NCI-H2196 treated with DMSO at 0.1 percent for 48 hours (cell line): ENCODE data around the gene RARRES2.
A peak's percentile ranks its signal among the peaks of the same experiment; 100 is the strongest.
"Not testable (repeated sequence)": the region's sequence is repeated elsewhere in the genome, so short reads cannot be mapped to it uniquely, and the experiment has no call there.

Experiments used
- DNase-seq: peaks from one replicate; lab custom pipeline; 2025; ENCODE audit not compliant: unreplicated experiment; lab: John Stamatoyannopoulos, UW

RARRES2 gene

DNA sequence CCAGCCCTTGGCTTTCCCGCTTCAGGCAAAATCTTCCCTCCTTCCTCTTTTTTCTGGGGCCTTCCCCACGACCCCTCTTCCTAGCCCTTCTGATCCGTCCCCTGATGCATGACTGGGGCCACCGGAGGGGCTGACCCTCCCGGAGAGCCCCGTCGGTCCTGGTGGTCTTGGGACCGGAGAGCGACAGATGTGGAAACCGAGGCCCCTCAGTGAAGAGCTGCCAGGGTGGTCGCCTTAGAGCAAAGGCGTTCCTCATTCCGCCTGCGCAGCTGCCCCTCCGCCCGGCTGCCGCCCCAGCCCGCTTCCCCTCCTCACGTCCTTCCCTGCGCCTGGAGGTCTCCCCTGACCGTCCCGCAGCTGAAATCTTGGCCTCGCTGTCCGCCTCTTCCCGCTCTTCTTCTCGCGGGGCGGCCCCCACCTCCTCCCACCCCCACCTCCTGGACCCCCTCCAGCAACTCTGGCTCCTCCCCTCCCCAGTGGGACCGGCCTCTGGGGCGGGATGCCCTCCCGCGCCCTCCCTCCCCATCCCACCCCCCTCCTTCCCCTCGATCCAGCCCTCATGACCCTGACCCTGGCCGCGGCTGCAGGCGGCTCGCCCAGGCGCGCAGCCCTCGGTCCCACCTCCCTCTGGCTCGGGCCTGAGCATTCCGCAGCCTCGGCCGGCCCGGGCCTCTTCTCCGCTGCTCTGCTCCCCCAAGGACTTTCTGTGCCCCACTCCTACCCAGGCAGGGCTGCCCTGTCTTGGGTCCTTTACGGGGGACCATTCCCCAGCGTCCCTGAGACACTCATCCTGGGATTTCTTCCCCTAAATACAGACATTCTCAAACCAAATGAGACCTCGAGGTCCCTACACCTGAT, at the start of gene RARRES2:
Gene RARRES2, minus strand, starts transcription at position 367 of the 858 bp plus-strand sequence. CDS start 1,020 bp downstream, outside the sequence.
- DNase-seq: no peak

DNA sequence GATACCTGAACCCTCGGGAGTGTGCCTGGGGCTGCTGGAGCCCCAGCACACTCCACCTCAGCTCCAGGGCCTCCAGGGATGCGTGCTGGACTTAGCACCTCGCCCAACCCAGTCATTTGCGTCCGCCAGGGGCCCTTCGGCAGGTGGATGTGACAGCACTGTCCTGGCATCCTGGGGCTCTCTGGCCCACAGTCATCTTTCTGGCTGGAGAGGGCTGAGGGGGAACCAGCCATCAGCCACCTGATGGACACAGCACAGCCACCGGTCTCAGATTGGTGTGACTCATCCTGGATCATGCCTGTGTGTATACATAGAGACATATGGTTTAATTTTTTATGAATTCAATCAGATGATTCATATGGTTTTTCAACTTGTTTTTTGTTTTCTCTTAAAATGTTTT, 48.8 kb upstream of the RARRES2 start:
- no peak for DNase-seq

DNA sequence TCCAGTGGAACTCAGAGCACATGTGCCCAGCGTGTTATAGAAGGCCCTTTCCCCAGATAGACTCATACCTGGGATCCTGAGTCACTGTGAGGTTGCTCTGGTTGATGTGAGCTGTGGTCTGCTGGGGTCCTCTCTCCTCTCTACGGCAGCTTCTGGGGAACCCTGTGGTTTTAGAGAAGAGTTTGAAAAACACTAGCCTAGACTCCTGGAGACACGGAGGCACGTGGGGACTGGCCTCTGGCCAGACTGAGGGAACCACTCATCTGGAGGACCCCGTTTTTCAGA, 48.0 kb upstream of the RARRES2 start:
- no peak for DNase-seq

DNA sequence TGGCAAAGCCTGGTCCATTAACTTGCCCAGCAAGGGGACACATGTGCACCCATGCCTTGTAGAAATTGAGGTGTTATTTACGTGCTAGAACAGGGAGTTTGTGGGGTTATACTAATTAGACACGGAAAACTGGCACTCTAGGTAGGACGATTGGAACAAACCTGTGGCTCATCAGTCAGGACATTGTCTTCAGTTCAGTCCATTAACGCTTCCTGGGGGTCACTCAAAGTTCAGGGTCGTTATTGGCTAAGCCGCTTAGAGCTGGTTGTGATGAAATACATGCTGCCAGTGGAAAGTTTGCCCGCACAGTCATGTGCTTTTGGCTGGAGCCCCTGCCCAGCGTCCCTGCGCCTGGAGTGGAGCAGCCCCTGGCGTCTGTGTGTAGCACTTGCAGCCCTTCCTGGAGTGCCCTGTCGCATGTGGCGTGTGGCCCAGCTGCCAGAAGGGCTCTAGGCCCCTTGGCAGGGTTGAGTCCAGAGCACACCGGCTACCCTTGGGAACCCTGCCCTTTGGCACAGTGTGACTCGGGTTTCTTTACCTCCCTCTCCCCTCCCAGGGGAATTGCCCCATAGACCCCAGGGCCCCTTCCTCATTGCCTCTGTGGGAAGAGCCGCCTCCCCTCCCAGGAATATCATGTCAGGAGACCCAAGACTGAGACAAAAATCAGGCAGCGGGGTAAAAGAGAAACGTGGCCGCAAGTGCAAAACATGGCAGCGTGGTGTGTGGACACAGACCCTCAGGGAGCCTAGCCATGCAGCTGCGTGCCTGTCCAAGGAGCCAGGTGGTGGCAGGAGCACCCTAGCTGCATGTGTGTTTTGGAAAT, 47.5 kb upstream of the RARRES2 start:
- DNase-seq: no peak

DNA sequence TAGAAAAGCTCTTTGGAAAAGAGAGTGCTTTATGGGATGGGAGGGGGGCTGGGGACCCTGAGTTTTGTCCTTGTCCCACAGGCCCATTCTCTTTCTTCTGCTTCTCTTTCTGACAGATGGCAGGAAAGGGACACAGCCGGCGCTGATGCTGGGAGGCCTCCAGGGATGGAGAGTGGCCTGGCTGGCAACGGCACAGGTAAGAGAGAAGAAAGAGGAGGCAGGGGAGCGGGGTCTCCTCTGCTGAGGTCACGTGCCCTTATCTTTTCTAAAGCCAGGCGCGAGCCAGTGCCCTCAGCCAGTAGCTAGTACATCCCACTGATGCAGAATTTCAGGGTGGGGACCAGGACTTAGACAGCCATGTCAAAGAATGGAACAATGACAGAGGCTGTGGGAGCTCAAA, 46.9 kb upstream of the RARRES2 start:
- DNase-seq: no peak

DNA sequence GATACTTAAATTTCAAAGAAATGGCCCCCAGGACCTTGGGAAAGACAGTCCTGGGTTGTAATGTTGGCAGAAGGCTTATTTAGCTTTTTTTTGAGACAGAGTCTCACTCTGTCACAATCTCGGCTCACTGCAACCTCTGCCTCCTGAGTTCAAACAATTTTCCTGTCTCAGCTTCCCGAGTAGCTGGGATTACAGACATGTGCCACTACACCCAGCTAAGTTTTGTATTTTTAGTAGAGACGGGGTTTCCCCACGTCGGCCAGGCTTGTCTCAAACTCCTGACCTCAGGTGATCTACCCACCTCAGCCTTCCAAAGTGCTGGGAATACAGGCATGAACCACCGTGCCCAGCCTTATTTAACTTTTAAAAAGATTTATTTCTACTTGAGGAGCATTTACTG, 44.5 kb upstream of the RARRES2 start:
- DNase-seq: not testable (repeated sequence)

DNA sequence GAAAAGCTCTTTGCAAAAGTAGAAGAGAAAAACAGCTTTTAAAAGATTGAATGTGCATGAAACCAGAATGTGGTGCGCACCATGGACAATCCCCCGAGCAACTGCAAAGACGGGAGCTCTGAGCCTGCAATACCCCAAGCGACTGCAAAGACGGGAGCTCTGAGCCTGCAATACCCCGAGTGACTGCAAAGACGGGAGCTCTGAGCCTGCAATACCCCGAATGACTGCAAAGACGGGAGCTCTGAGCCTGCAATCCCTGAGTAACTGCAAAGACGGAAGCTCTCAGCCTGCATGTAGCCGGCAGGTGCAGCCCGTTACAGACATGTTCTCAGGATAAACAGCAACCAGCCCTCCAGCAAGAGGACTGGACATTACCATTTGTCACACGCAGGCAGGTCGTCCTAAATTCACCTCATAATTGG, 43.9 kb upstream of the RARRES2 start:
- no peak for DNase-seq

DNA sequence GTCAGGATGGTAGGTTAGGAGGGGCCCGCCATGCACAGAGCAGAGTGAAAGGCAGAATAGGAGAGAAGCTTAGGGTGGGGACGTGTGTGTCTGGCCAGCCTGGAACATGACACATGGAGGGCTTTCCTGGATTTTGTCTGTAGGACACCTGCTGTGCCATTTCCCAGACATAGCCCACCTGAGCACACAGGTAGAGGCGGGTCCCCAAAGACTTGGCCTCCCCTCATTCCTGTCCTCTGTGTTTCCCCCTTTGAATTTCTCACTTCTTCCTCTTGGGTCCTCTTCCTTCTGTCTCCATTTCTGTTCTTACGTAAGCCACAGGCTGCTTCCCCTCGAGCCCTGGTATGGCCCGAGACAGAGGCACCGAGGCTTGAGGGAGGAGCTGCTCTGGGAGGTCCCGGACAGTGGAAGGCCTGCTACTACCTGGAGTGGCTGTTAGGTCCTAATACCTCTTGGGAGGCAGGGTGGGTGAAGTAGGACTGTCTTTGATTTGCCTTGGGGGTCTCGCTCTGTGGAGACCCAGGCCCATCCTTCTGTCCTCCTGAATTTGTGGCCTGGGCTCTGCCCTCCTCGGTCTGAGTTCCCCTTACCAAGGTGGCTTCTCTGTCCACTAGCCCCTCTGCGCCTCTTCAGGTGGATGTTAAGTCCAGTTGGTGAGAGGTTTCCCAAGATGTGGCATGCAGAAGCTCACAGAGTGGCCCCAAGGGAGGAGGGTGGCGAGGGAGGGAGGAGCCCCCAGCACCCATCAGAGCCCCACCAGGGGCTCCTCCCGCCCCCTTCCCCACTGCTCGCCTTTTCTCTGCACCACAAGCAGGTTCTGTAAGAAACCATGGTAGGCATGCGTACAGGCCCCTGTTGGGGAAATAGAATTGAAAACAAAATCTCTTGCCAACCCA, 43.2 kb upstream of the RARRES2 start:
- DNase-seq: no peak

DNA sequence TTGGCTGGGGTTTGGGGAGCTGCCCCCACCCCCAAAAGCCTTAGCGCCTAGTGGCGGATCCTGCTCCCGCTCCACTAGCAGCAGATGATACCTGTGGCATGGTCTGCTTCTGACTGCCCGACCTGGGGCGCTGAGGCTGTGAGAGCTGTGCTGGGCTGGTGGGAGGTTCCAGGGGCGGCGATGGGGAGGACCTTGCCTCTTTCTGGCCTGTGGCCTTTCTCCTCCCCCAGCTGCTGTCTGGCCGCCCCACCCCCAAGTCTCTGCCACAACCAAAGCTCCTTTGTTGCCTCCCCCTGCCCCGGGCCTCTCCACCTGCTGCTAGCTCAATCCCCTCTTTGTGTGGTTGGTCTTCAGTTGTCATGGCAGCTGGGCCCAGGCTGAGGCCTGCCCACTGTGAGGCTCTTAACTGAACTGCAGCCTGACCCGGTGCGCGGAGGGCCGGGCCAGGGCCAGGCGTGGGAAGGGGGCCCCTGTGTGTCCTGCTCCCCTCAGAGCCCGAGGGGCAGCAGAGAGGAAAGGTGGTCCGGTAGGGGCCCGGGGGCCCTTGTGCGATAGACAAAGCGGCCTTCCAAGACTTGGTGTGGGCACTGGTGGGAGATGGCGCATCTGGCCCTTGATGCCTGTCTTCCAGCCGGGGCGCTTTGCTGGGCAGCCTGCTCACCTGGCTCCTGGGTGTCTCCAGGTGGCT, 42.4 kb upstream of the RARRES2 start:
- peak; percentile 98 for DNase-seq

DNA sequence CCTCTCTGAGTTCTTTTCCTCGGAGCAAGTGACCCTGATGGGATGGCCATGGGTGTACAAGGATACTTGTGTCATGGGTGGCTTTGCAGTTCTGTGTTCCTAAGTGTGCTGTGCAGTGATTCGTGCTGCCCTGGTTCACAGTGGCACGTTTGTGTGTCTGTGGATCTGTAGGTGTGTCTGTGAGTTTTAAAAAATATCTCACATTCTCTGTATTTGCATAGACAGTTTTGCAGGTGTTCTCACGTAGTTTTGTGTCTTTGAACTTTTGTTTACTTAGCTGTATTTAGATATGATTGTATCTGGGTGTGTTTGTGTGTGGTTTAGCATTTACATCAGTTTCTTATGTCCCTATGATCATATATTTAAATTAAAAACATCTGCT, 41.4 kb upstream of the RARRES2 start:
- DNase-seq: no peak

DNA sequence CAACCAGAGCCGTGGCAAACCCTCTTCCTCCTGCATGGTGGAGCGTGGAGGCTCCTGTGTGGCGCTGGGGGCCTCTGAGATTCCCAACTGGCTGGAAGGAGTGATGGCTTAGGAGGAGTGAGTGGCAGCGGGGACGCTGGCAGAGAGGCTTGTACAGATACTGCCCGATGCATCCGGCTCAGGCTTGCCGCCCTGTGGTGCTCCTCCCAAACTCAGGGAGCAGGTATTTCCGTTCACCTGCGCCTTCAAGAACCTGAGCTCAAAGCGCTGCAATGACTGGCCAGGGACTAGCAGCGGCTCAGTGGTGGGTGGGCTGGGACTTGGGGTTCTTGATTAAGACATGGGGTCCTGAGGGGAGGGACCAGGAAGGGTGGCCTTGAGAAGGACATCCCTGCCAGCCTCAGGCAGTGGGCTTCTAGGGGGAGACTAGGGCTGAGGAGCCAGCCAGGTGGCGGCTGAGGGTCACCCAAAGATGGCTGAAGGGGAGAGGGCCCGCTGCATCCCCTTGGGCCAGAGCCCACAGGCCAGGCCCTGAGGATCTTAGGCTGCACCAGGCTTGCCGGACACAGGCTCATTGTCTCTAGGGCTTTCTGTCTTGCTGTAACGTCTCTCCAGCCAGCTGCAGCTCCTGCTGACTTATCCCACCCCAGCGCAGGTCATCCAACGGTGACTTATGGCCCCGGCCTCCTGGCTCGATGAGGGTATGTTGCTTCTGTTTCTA, 40.9 kb upstream of the RARRES2 start:
- no peak for DNase-seq

DNA sequence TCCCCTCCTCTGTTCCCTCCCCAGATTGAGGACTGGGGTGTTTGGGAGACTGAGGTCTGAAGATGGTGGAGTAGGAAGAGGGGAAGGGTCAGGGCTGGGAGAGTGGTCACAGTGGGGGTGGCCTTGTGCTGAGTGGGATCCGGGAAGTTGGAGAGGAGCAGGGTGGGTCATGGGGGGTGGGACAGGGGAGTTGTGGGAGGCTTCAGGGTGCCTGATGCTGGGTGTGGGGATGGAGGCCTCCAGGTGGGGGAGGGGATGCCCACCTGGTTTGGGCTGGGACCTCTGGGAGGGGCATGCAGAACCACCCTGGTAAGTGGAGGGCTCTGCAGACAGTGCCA, 40.3 kb upstream of the RARRES2 start:
- DNase-seq: no peak

DNA sequence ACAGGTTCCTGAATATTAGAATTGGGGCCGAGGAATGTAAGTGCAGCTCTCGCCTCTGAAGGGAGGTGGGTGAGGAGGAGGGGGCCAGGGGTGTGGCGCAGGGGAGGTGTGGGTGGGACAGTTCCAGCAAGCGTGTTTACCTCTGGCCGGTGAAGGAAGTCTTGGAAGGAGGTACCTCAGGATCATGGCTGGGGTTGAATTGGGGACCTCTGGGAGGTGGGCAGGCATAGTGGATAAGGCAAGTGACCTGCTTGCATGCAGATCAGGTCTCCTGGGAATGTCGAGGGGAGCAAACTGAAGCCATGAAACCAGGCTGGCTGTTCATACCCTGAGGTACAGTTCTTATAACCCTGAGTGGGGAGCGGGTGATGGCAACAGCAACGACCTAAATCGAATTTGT, 39.7 kb upstream of the RARRES2 start:
- no peak for DNase-seq

DNA sequence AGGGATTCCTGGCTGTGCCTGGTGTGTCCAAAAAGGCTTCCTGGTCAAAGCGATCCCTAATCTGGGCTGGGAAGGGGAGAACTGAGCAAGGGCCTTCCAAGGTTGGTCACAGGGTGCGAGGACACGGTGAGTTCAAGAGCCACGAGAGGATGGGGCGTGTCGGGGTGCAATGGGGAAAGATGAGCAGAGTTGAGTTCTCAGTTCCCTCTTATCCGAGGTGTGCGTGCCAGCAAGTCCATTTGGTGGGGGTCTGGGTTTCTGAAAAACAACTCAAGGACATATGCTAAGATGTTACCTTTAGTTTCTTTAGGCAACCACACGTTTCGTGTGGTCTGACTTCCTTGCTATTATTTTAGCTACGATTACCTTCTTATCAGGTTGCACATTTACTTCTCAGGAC, 39.0 kb upstream of the RARRES2 start:
- no peak for DNase-seq

DNA sequence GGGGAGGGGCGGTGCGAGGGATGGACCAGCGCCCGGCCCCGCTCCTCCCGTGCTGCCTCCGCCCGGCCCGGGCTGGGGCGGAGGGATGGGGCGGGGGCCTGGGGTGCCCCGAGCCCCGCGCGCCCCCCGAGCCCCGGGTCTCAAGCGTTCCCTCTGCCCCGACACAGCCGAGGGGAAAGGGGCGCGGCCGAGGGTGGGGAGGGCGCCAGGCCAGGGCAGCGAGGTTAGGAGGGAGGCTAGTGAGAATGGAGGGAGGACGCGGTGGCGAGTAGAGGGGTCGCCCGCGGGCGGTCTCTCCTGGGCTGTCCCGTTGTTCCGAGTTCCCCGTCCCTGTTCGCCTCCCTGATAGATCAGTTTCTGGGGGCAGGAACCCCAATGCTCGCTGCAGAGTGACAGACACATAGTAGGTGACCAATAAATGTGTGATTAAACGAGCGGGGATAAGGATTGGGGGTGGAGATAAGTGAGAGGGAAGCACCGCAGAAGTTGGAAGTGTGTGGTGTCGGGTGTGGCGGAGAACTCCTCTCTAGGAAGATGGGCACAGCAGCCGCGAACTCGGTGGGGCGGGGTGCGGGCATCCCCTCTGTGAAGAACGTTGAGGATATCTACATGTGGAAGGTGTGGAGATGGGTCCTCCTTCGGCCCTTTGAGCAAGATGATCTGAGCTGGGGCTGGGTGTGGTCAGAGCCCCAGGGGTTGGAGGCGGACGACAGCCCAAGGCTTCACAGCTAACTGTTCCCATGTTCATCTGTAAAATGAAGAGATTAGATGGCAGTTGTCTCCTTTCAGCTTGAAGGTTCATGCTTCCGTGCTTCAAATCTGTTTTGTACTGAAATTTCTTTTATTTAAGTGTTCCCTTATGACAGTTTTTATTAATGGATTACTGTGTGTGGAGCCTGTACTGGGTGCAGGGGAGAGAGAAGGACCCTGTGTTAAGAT, 38.3 kb upstream of the RARRES2 start:
- DNase-seq: no peak

DNA sequence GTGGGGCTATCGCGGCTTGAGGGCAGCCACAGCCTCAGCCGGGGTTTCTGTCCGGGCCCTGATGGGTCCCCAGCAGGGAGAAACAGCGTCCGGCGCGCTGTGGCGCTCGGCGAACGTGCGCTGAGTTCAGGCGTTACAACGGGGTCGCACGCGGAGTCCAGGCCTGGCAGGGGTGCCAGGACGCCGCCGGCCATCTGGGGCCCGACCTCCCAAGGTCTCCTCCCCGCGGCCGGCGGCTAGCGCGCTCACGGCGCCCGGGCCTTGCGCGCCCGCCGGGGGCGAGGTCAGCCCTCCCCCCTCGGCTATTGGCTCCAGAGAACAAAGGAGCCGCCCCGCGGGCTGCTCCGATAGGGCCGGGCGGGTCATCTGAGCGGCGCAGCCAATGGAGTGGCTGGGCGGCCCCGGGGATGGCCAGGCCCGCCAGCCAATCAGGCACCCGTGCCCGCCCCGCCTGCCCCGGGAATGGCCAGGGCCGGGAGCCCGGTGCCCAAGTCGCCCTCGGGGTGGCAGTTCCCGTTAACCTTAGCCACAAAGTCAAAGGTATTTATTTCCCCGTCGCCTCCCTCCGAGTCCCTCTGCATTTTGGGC, 37.5 kb upstream of the RARRES2 start, which contains the start of gene ZNF775:
Gene ZNF775, plus strand, starts transcription at position 478 of the 588 bp plus-strand sequence. CDS start 9,141 bp downstream, outside the sequence.
- DNase-seq: peak; percentile 96

DNA sequence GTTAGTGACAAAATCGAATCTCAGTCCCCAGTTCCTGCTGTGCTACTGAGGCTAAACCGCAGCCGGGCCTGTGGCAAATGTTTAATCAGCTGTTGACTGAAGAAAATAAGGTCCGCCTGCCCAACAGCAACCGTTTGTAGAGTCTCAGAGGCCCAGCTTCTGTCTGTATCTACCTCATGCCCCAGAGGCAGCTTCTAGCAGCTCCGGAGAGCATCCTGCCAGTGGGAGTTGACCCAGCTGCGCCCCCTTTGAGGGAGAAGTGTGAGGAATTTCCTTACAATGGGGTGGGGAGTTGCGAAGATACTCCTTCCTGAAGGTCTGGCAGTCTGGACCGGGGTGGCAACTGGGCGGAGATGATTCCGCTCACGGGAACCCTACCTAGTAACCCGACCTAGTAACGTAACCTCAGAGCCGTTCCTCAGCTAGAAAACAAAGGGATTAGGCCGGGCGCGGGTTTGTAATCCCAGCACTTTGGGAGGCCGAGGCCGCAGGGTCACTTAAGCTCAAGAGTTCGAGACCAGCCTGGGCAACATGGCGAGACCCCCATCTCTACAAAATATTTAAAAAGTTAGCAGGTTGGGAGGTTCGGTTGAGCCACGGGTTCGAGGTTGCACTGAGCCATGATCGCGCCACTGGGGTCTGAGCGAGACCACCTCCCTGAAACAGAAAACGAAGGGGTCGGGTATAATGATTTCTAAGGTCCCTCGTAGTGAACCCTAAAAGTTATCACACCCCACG, 36.9 kb upstream of the RARRES2 start:
- peak; percentile 85 for DNase-seq

DNA sequence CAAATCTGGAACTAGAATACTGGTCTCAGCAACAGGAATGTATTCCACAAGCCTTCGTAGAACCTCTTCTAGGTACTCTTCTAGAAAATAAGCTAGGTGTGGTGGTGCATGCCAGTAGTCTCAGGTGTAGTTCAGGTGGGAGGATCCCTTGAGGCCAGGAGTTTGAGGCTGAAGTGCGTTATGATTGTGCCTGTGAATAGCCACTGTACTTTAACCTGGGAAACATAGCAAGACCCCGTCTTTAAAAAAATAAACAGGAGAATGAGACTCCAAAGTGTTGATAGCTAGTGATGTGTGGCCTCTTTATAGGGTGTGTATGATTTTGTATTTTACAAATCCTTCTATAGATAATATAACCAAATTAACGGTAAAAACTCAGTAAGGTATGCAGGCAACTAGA, 36.2 kb upstream of the RARRES2 start:
- DNase-seq: no peak
